HepG2 (cell line): ENCODE measurements around the gene HNRNPUL2. TPM values are rescaled to one million over a fixed set of nuclear protein-coding genes. Genes with fewer than 3 reads are reported as not detected.
A peak's percentile ranks its signal among the peaks of the same experiment; 100 is the strongest.

Experiments
- EZH2 ChIP-seq: conservative IDR thresholded peaks from 2 replicates; pipeline ENCODE4 v1.6.1; 2012; ENCODE audit warnings: mild to moderate bottlenecking, low read depth, low read length, moderate library complexity
- HOXA7 ChIP-seq: sonication (generic); formaldehyde crosslinking; IDR thresholded peaks from 2 replicates; pipeline ENCODE4 v1.8.1; 2022; ENCODE audit warnings: mild to moderate bottlenecking, missing genetic modification reagents, moderate library complexity
- SIN3A ChIP-seq: IDR thresholded peaks from 2 replicates; pipeline ENCODE4 v1.6.1; 2011; ENCODE audit warnings: low read depth, mild to moderate bottlenecking, control low read depth, low read length, borderline replicate concordance
- SP1 ChIP-seq, 2 experiments: fragments of 450-650 bp in 1 of 2; sonication (generic) in 1 of 2; formaldehyde crosslinking in 1 of 2; IDR thresholded peaks; 2 replicates each; pipeline versions ENCODE4 v1.4.0 to v1.6.1; 2016 to 2020; ENCODE audit warnings: missing genetic modification reagents in 1 of 2
- ZBTB42 ChIP-seq: sonication (generic); formaldehyde crosslinking; IDR thresholded peaks from 2 replicates; pipeline ENCODE4 v1.5.0; 2020; ENCODE audit warnings: mild to moderate bottlenecking, missing genetic modification reagents
- ZNF253 ChIP-seq: sonication (generic); formaldehyde crosslinking; IDR thresholded peaks from 2 replicates; pipeline ENCODE4 v1.8.0; 2022; ENCODE audit warnings: mild to moderate bottlenecking, missing genetic modification reagents, borderline replicate concordance
- ZNF501 ChIP-seq: sonication (generic); formaldehyde crosslinking; IDR thresholded peaks from 2 replicates; pipeline ENCODE4 v1.5.1; 2020; ENCODE audit warnings: mild to moderate bottlenecking, moderate library complexity, missing genetic modification reagents
- ZNF768 ChIP-seq: sonication (generic); formaldehyde crosslinking; IDR thresholded peaks from 2 replicates; pipeline ENCODE4 v1.4.0; 2020; ENCODE audit warnings: missing genetic modification reagents
- ZNF879 ChIP-seq: sonication (generic); formaldehyde crosslinking; IDR thresholded peaks from 2 replicates; pipeline ENCODE4 v1.8.1; 2023; ENCODE audit warnings: missing genetic modification reagents
- ZSCAN20 ChIP-seq: sonication (generic); formaldehyde crosslinking; IDR thresholded peaks from 2 replicates; pipeline ENCODE4 v1.4.0; 2020; ENCODE audit warnings: missing genetic modification reagents, mild to moderate bottlenecking, borderline replicate concordance
- ZSCAN31 ChIP-seq: sonication (generic); formaldehyde crosslinking; IDR thresholded peaks from 2 replicates; pipeline ENCODE4 v1.5.0; 2020; ENCODE audit warnings: low read depth, mild to moderate bottlenecking, missing genetic modification reagents
- polyA plus RNA-seq, 8 experiments: library from polyadenylated mRNA; depleted of rRNA in 3 of 8; stranded (reverse) in 7 of 8; unstranded in 1 of 8; fragments of >200 nt; fragmentation: Illumina TruSeq in 4 of 8; extraction: Trizol in 4 of 8; gene quantifications; 2 replicates each; pipeline versions ENCODE4 v1.2.1 to v1.2.3, GENCODE V29; 2011 to 2016; ENCODE audit warnings: low read depth in 4 of 8, missing spikeins in 1 of 8, mixed read lengths in 1 of 8; ENCODE audit not compliant: insufficient read depth in 1 of 8
- total RNA-seq, 5 experiments: library from RNA; depleted of rRNA; stranded (reverse); fragments of >200 nt; fragmentation: Illumina TruSeq; extraction: Trizol; gene quantifications; 2 replicates each; pipeline ENCODE4 v1.2.3, GENCODE V29; 2016; ENCODE audit warnings: low read depth in 1 of 5
- TF ChIP-seq, protein P1 (sequence below): sonication (generic); formaldehyde crosslinking; IDR thresholded peaks from 2 replicates; pipeline ENCODE4 v1.4.0; 2020; ENCODE audit warnings: missing genetic modification reagents
- TF ChIP-seq, protein P2 (sequence below), 2 experiments: fragments of 450-650 bp in 1 of 2; sonication (generic) in 1 of 2; formaldehyde crosslinking; IDR thresholded peaks; 2 replicates each; pipeline versions ENCODE4 v1.5.0 to v1.8.0; 2020 to 2022; ENCODE audit warnings: mild to moderate bottlenecking in 1 of 2, missing genetic modification reagents in 1 of 2
- TF ChIP-seq, protein P3 (sequence below): sonication (generic); formaldehyde crosslinking; IDR thresholded peaks from 2 replicates; pipeline ENCODE4 v1.8.0; 2022; ENCODE audit warnings: missing genetic modification reagents, mild to moderate bottlenecking, inconsistent platforms, borderline replicate concordance
- TF ChIP-seq, protein P4 (sequence below): sonication (generic); IDR thresholded peaks from 2 replicates; pipeline ENCODE4 v1.6.1; 2016; ENCODE audit warnings: low read depth, borderline replicate concordance
- TF ChIP-seq, protein P5 (sequence below): sonication (generic); formaldehyde crosslinking; IDR thresholded peaks from 2 replicates; pipeline ENCODE4 v1.5.1; 2020; ENCODE audit warnings: mild to moderate bottlenecking, missing genetic modification reagents, moderate library complexity
- TF ChIP-seq, protein P6 (sequence below): sonication (generic); formaldehyde crosslinking; conservative IDR thresholded peaks from 2 replicates; pipeline ENCODE4 v1.8.0; 2022; ENCODE audit warnings: missing genetic modification reagents

The HNRNPUL2 gene
- total and polyA plus RNA-seq, 2 of the 13 experiments (the other 11 are each of a cell fraction or from before 2014, with no cell fraction given) = 8.4 to 9.6 TPM

DNA sequence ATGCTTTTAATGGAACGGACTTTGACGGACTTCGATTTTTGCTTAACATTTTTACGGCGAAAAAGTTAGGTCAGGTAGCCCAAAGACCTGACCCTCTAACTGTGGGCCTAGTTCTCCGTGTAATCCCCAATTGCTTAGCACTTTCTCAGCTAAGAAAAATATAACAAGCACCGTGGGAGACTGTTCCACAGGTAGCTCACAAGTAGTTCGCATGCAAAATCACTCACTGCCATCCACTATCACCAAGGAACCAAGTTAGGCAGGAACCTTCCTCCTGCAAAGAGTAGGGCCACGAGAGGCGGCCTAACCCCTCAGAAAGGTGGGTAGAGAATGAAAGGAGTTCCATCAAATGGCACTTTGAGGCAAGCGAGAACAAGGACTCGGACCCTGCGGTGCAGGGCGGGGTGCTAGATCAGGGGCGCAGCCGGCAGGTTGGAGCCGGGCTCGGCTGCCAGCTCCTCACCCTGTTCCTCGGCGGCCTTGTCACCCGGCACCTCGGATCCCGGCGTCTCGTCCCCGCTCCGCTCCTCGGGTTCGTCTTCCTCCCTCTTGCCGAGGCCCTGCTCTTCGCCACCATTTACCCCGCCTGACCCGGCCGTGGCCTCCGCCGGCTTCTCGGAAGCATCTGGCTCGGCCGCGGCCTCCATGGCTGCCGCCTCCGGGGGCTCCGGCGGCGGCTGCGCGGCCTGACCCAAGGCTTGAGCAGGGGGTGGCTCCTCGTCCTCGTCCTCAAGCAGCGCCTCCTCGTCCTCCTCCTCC lies 922 bp downstream of the HNRNPUL2 start (continued):
- TF ChIP-seq, protein P1, sequence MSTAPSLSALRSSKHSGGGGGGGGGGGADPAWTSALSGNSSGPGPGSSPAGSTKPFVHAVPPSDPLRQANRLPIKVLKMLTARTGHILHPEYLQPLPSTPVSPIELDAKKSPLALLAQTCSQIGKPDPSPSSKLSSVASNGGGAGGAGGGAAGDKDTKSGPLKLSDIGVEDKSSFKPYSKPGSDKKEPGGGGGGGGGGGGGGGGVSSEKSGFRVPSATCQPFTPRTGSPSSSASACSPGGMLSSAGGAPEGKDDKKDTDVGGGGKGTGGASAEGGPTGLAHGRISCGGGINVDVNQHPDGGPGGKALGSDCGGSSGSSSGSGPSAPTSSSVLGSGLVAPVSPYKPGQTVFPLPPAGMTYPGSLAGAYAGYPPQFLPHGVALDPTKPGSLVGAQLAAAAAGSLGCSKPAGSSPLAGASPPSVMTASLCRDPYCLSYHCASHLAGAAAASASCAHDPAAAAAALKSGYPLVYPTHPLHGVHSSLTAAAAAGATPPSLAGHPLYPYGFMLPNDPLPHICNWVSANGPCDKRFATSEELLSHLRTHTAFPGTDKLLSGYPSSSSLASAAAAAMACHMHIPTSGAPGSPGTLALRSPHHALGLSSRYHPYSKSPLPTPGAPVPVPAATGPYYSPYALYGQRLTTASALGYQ (CRISPR knock-in tag) = no peak
- TF ChIP-seq SIN3A (peak; percentile 2; the same call in 1 of the 2 replicates), ZSCAN20 (no peak), ZNF879 (CRISPR knock-in tag) (peak; percentile 74; the same call in 1 of the 2 replicates), EZH2 (no peak), ZNF501 (CRISPR knock-in tag) (0 out of 2 replicates have a peak, but pooled peaks have one; percentile 32), ZSCAN31 (CRISPR knock-in tag) (no peak), SP1 (IDR thresholded peaks at IDR 0.05) (no peak), SP1 (CRISPR knock-in tag; IDR thresholded peaks at IDR 0.05) (no peak), ZBTB42 (CRISPR knock-in tag) (peak; percentile 49; the same call in 1 of the 2 replicates), ZNF253 (CRISPR knock-in tag) (no peak), ZNF768 (CRISPR knock-in tag) (no peak), HOXA7 (CRISPR knock-in tag) (no peak)
- TF ChIP-seq, protein P2, sequence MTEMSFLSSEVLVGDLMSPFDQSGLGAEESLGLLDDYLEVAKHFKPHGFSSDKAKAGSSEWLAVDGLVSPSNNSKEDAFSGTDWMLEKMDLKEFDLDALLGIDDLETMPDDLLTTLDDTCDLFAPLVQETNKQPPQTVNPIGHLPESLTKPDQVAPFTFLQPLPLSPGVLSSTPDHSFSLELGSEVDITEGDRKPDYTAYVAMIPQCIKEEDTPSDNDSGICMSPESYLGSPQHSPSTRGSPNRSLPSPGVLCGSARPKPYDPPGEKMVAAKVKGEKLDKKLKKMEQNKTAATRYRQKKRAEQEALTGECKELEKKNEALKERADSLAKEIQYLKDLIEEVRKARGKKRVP (CRISPR knock-in tag; IDR thresholded peaks at IDR 0.05) = no peak
- TF ChIP-seq, protein P3, sequence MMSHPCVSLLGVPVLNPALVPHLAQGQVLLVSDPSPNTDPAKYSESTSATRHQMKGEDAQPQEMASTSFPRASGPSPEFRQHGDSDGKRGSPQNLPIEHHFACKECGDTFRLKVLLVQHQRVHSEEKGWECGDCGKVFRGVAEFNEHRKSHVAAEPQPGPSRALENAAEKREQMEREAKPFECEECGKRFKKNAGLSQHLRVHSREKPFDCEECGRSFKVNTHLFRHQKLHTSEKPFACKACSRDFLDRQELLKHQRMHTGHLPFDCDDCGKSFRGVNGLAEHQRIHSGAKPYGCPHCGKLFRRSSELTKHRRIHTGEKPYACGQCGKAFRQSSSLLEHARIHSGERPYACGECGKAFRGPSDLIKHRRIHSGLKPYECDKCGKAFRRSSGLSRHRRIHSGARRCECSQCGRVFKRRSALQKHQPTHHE (CRISPR knock-in tag) = peak; percentile 72; the same call in 1 of the 2 replicates
- TF ChIP-seq, protein P4, sequence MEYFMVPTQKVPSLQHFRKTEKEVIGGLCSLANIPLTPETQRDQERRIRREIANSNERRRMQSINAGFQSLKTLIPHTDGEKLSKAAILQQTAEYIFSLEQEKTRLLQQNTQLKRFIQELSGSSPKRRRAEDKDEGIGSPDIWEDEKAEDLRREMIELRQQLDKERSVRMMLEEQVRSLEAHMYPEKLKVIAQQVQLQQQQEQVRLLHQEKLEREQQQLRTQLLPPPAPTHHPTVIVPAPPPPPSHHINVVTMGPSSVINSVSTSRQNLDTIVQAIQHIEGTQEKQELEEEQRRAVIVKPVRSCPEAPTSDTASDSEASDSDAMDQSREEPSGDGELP = no peak
- TF ChIP-seq, protein P5, sequence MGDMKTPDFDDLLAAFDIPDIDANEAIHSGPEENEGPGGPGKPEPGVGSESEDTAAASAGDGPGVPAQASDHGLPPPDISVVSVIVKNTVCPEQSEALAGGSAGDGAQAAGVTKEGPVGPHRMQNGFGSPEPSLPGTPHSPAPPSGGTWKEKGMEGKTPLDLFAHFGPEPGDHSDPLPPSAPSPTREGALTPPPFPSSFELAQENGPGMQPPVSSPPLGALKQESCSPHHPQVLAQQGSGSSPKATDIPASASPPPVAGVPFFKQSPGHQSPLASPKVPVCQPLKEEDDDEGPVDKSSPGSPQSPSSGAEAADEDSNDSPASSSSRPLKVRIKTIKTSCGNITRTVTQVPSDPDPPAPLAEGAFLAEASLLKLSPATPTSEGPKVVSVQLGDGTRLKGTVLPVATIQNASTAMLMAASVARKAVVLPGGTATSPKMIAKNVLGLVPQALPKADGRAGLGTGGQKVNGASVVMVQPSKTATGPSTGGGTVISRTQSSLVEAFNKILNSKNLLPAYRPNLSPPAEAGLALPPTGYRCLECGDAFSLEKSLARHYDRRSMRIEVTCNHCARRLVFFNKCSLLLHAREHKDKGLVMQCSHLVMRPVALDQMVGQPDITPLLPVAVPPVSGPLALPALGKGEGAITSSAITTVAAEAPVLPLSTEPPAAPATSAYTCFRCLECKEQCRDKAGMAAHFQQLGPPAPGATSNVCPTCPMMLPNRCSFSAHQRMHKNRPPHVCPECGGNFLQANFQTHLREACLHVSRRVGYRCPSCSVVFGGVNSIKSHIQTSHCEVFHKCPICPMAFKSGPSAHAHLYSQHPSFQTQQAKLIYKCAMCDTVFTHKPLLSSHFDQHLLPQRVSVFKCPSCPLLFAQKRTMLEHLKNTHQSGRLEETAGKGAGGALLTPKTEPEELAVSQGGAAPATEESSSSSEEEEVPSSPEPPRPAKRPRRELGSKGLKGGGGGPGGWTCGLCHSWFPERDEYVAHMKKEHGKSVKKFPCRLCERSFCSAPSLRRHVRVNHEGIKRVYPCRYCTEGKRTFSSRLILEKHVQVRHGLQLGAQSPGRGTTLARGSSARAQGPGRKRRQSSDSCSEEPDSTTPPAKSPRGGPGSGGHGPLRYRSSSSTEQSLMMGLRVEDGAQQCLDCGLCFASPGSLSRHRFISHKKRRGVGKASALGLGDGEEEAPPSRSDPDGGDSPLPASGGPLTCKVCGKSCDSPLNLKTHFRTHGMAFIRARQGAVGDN (CRISPR knock-in tag) = no peak
- TF ChIP-seq, protein P6, sequence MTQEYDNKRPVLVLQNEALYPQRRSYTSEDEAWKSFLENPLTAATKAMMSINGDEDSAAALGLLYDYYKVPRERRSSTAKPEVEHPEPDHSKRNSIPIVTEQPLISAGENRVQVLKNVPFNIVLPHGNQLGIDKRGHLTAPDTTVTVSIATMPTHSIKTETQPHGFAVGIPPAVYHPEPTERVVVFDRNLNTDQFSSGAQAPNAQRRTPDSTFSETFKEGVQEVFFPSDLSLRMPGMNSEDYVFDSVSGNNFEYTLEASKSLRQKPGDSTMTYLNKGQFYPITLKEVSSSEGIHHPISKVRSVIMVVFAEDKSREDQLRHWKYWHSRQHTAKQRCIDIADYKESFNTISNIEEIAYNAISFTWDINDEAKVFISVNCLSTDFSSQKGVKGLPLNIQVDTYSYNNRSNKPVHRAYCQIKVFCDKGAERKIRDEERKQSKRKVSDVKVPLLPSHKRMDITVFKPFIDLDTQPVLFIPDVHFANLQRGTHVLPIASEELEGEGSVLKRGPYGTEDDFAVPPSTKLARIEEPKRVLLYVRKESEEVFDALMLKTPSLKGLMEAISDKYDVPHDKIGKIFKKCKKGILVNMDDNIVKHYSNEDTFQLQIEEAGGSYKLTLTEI (CRISPR knock-in tag) = no peak
